ENCODE measurements around the gene ZNF385C.

Gene ZNF385C

GRCh38 chr17:42075789-42076188 lies 22.5 kb downstream of the ZNF385C start:
- DNase-seq: no peak

DNA sequence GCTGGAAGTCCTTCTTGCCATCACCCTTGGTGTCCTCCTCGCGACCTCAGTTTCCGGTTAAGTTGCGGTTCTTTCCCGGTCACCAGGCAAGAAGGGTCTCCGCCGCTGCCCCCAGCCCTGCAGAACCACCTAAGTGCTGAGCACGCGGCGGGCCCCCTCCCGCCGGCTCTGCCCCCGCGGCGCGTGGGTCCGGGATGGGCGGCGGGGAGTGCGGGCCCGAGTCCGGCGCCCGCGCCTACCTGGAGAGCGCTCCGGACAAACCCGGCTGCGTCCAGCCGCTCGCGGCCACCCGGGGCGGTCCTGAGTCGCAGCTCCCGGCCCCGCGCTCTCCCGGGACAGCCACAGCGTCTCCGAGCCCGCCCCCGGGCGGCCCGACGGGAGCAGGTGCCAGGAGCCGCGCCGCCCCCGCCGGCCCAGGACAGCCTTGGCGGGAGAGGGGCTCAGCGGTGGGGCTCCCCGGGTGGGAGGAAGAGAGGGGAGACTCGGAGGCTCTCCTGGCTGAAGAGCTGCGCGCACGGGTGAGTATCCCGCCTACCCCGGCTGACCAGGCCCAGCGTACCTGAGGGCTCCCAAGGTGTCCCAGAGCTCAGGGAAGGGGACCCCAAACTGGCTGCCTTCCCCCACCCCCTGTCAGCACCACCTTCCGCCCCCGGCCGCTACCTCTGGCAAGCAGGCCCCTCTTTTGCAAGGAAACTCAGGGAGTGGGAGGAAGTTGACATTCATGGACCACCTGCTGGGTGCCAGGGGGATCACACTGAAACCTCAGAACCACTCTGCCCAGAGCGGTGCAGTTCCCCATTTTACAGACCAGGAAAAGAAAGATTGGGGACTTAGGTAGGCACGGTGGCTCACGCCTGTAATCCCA lies 25.7 kb downstream of the ZNF385C start:
- DNase-seq: no peak

GRCh38 chr17:42071810-42072209 lies 26.5 kb downstream of the ZNF385C start:
- no peak for DNase-seq

- no peak for DNase-seq
Observed at GRCh38 chr17:42068979-42069378, 29.3 kb downstream of the ZNF385C start.

GRCh38 chr17:42067371-42068091 lies 30.7 kb downstream of the ZNF385C start:
- DNase-seq: peak; percentile 21 to 48

- DNase-seq: no peak
Observed at GRCh38 chr17:42065201-42065600, 33.1 kb downstream of the ZNF385C start.

DNA sequence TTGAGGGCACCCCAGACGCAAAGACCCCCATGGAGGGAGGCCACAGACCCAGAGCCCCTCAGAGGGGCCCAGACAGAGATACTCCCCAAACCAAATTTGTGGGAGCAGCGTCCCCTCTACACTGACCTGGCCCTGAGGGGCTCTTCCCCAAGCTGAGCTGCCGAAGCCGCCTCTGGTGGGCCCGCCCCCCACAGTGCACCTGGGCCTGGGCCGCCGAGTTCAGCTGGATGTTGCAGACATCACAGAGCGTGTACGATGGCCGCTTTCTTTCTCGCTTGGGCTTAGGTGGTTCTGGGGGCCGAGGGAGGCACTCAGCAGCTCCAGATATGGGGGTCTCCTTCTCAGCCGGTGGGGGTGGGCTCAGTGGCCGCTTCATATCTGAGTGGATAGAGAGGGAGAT lies 35.6 kb downstream of the ZNF385C start:
- DNase-seq: no peak

DNA sequence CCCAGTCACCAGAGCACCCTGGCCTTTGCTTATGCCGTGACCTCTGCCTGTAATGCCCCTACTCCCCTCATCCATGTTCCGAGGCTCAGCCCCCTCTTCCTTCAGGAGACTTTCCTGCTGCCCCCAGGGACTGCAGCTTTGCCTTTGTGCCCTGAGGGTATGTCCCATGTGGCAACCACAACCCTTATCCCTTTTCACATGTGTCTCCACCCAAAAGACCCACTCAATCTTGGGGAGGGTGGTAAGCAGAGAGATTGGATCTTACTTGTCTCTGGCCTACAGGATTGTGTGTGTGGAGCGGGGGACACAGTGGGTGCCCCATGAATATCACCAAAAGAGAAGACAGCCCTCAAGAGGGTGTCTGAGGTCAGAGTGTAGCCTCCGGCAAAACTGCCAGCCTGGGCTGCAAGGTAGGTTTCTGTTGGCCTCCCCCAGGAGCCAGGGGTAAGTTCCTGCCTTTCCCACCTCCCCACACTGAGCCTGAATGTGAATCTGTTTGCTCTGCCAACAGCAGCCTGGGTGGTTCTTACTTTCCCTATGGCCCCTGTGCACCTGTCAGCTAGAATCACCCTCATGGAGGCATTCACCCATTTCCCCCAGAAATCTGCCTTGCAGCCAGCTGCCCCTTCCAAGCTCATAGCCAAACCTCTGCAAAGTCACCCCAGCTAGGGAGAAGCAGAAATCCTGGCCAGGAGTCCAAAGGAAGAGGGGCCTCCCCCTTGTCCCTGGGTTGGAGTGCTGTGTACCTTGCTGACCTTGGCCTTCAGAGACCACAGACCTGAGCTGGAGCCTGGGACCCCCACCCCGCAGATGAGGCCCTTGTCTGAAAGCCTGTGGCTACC lies 36.4 kb downstream of the ZNF385C start:
- no peak for DNase-seq

GRCh38 chr17:42060231-42060630 lies 38.0 kb downstream of the ZNF385C start:
- DNase-seq: no peak

- no peak for DNase-seq
Observed at GRCh38 chr17:42059815-42060214, 38.5 kb downstream of the ZNF385C start.

- no peak for DNase-seq
Observed at GRCh38 chr17:42058063-42058462, 40.2 kb downstream of the ZNF385C start.

GRCh38 chr17:42056635-42057034 lies 41.6 kb downstream of the ZNF385C start:
- DNase-seq: no peak

- DNase-seq: no peak
Observed at GRCh38 chr17:42055496-42055895, 42.8 kb downstream of the ZNF385C start.

DNA sequence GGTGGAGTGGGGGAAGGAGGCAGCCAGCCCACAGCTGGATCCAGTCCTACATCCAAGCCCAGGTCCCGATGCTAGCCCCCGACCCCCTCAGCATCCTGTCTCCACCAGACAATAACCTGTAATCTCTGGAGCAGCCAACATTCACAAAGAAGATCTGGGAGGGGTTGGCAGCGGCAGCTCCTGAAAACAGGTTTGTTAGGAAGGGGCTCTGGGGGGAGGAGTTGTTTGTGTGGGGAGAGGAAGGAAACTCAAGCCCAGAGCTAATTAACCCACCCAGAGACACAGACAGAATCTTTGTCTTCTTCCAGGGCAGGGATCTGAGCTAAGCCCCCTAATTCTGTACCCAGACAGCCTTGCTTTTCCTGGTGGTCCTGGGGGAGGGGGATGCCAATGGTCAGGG lies 43.2 kb downstream of the ZNF385C start:
- DNase-seq: no peak

DNA sequence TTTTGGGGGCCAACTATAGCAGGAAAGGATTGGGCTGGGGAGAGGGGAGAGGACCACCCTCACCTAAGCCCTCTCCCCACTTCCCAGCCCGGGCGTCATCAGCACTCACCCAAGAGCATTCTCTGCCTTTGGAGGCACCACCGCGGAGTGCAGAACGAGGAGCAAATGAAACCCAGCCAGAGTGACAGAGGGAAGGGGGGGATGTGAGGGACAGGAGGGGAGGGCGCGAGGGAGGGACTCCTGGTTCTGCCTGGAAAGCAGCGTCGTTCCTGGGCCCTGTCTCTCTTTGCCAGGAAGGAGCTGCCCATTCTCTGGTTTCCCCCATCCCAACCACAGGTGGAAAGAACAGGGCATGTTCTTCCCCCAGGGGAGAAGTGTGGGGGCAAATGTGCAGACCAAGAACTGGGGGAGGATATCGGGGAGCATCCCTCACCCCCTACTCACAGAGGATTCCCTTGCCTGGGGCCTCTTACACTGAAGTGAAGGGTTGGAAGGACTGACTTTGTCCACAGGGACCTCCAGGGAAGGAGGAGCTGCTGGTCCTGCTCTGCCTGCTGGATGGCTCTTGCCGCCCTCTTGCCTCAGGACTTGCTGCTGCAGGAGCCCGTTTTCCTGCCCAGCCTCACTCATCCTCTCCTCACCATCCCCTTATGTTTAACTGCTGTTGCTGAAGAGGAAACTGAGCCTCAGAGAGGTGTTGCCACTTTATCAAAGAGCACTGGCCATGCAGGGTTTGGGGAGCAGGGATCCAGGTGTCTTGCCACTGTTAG lies 44.4 kb downstream of the ZNF385C start:
- DNase-seq: no peak

GRCh38 chr17:42052346-42052877 lies 45.9 kb downstream of the ZNF385C start:
- no peak for DNase-seq

DNA sequence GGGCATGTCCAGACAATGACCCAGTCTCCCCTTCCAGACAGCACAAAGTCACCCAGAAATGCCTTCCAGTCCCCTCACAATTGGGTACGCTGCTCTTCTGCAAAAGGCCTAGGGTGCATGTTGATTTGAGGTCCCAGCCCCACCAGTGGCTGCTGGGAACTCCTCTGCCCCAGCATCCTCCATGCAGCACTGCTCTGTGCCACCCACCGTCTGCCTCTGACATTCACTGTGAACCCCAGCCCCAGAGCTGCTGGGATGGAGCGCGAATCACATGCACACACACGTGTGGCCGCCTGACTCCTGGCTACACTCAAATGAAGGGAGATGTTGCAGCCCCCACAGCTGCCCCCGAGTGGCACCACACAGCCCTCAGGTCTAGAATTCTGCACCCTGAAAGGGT lies 46.6 kb downstream of the ZNF385C start:
- DNase-seq: no peak

- peak in 1 of 2 experiments; percentile 17 for DNase-seq
Observed at GRCh38 chr17:42051013-42051400, 47.3 kb downstream of the ZNF385C start.

GRCh38 chr17:42050393-42051012 lies 47.8 kb downstream of the ZNF385C start, which contains the start of gene C17orf113:
Gene C17orf113 (minus strand): TSS chr17:42050601. CDS start chr17:42043376, 7,225 bp downstream.
- DNase-seq: peak; percentile 34 to 38

- DNase-seq: no peak
Observed at GRCh38 chr17:42049834-42050392, 48.4 kb downstream of the ZNF385C start.

DNA sequence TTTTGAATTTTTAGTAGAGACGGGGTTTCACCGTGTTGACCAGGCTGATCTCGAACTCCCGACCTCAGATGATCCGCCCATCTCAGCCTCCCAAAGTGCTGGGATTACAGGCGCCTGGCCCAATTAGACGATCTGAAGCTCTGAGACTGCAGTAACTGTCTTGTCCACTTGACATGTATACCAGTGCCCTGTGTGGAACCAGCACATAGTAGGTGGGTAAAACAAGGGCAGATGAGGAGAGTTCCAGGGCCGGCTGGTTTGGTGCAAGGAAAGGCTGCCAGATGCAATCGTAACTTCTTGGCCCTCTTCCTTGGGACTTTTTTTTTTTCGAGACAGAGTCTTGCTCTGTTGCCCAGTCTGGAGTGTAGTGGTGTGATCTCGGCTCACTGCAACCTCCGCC lies 50.9 kb downstream of the ZNF385C start:
- DNase-seq: no peak
